Cardiac muscle cell (in vitro differentiated cells and primary cell): ENCODE measurements around the gene EXTL1. TPM values are rescaled to one million over a fixed set of nuclear protein-coding genes. Genes with fewer than 3 reads are reported as not detected.
"Not testable (repeated sequence)": the region's sequence is repeated elsewhere in the genome, so short reads cannot be mapped to it uniquely, and the experiment has no call there.

Experiments used
- DNase-seq, 2 donors: peaks; one replicate each; pipeline versions ENCODE4 v3.0.0 to v3.0.0-alpha.2; 2010 to 2017; ENCODE audit warnings: low read depth in 1 of 2, low spot score in 1 of 2
- H3K27ac ChIP-seq: fragments of 200-600 bp; sonication (generic); 2 replicates; pipeline ENCODE4 v1.5.1; 2016
- H3K27me3 ChIP-seq: fragments of 200-600 bp; sonication (generic); 2 replicates; pipeline ENCODE4 v1.6.0; 2016; ENCODE audit warnings: control low read depth
- H3K36me3 ChIP-seq: fragments of 200-600 bp; sonication (generic); 2 replicates; pipeline ENCODE4 v1.5.1; 2016; ENCODE audit warnings: control low read depth
- H3K4me1 ChIP-seq: fragments of 200-600 bp; sonication (generic); 2 replicates; pipeline ENCODE4 v1.8.1; 2017; ENCODE audit warnings: low read depth, mild to moderate bottlenecking, mixed run types
- H3K4me3 ChIP-seq: fragments of 200-600 bp; sonication (generic); 2 replicates; pipeline ENCODE4 v1.5.1; 2016; ENCODE audit warnings: mild to moderate bottlenecking
- H3K9me3 ChIP-seq: fragments of 200-600 bp; sonication (generic); 2 replicates; pipeline ENCODE4 v1.5.1; 2017; ENCODE audit warnings: low read depth, mild to moderate bottlenecking, control low read depth
- polyA plus RNA-seq: library from polyadenylated mRNA; unstranded; fragments of >200 nt; fragmentation: Nextera tagmentation; extraction: Ambion mirVana; gene quantifications from 2 replicates; pipeline ENCODE4 v1.2.1, GENCODE V29; 2016
- total RNA-seq: library from RNA; depleted of rRNA; stranded (reverse); fragments of >200 nt; gene quantifications from 2 replicates; pipeline ENCODE4 v1.2.3, GENCODE V29; 2016
- TF ChIP-seq, protein P1 (sequence below): IDR thresholded peaks from 2 replicates; pipeline ENCODE4 v1.5.1; 2012; ENCODE audit warnings: low read depth, mild to moderate bottlenecking, low read length

EXTL1 gene
- total and polyA plus RNA-seq, 2 experiments from 2014 or later = 10.0 to 10.1 TPM

DNA sequence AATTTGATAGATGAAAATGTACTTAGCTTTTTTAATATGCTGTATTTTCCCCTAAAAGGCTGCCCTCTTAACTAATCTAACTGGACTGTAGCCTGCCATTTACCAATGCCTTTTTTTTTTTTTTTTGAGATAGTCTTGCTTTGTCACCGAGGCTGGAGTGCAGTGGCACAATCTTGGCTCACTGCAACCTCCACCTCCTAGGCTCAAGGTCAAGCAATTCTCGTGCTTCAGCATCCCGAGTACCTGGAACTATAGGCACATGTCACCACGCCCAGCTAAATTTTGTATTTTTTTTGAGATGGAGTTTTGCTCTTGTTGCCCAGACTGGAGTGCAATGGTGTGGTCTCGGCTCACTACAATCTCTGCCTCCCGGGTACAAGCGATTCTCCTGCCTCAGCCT is 42.4 kb upstream of the EXTL1 start:
- Histone ChIP-seq H3K4me3 (no peak overlapping the region), H3K4me1 (no peaks in the 10 kb centered on the region), H3K27ac (no peak overlapping the region), H3K9me3 (no peaks in the 10 kb centered on the region), H3K36me3 (peaks cover 33% of the 10 kb centered on the region), H3K27me3 (no peaks in the 10 kb centered on the region)
- TF ChIP-seq, protein P1, sequence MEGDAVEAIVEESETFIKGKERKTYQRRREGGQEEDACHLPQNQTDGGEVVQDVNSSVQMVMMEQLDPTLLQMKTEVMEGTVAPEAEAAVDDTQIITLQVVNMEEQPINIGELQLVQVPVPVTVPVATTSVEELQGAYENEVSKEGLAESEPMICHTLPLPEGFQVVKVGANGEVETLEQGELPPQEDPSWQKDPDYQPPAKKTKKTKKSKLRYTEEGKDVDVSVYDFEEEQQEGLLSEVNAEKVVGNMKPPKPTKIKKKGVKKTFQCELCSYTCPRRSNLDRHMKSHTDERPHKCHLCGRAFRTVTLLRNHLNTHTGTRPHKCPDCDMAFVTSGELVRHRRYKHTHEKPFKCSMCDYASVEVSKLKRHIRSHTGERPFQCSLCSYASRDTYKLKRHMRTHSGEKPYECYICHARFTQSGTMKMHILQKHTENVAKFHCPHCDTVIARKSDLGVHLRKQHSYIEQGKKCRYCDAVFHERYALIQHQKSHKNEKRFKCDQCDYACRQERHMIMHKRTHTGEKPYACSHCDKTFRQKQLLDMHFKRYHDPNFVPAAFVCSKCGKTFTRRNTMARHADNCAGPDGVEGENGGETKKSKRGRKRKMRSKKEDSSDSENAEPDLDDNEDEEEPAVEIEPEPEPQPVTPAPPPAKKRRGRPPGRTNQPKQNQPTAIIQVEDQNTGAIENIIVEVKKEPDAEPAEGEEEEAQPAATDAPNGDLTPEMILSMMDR = no peak
- no peak for DNase-seq

DNA sequence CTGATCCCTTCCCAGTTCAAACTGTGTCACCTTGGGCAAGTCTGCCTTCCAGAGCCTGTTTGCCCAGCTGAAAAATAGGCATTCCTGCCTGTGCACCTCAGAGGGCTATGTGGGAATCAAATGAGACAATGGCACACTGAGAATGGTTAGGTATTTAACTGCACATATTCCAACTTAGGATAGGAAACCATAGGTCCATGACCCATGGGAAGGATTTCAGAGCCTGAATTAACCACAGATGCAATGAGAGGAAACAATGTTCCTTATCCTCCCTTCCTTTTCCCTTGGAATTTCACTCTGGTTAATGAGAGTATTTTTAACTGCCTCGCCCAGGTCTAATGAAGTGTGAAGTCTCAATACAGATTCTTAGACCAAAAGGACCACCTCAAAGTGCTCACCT is 36.4 kb upstream of the EXTL1 start:
- no peak overlapping the region for H3K4me3 ChIP-seq
- H3K27me3 ChIP-seq = no peaks in the 10 kb centered on the region
- DNase-seq = no peak
- no peak overlapping the region for H3K27ac ChIP-seq
- H3K4me1 ChIP-seq = peaks cover under 1% of the 10 kb centered on the region
- H3K9me3 ChIP-seq = no peaks in the 10 kb centered on the region
- TF ChIP-seq, protein P1 = no peak
- peaks cover 23% of the 10 kb centered on the region for H3K36me3 ChIP-seq

DNA sequence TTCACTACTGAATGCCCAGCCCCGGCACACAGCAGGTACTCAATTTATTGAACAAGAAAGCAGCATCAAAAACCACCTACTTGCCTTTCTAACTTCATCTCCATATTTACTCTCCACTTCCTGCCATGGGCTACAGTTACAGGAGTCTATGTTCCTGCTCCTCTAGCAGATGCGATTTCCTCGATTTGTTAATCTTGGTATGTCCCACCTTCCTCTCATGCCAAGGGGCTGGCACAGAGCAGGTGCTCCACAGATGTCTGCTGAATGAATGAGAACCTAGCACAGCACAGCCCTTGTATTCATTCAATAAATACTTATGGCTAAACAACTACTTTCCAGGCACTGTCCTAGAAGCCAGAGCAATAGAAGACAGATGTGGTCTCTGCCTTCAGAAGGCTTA is 35.9 kb upstream of the EXTL1 start:
- Histone ChIP-seq H3K4me1 (peaks cover 6% of the 10 kb centered on the region), H3K27me3 (no peaks in the 10 kb centered on the region), H3K27ac (no peak overlapping the region), H3K9me3 (no peaks in the 10 kb centered on the region), H3K4me3 (no peak overlapping the region), H3K36me3 (peaks cover 23% of the 10 kb centered on the region)
- TF ChIP-seq, protein P1 = no peak
- no peak for DNase-seq

DNA sequence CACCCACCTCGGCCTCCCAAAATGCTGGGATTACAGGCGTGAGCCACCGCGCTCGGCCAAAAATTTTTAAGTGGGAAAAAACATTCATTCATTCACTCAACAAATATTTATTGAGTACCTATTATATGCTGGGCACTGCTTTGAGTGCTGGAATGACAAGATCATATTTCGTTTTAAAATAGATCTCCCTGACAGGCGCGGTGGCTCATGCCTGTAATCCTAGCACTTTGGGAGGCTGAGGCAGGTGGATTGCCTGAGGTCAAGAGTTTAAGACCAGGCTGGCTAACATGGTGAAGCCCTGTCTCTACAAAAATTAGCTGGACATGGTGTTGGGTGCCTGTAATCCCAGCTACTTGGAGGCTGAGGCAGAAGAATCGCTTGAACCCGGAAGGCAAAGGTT is 34.8 kb upstream of the EXTL1 start:
- Histone ChIP-seq H3K36me3 (peaks cover 19% of the 10 kb centered on the region), H3K4me1 (peaks cover 10% of the 10 kb centered on the region)
- not testable (repeated sequence) for H3K4me3 ChIP-seq, H3K27ac ChIP-seq, H3K9me3 ChIP-seq, H3K27me3 ChIP-seq, DNase-seq

DNA sequence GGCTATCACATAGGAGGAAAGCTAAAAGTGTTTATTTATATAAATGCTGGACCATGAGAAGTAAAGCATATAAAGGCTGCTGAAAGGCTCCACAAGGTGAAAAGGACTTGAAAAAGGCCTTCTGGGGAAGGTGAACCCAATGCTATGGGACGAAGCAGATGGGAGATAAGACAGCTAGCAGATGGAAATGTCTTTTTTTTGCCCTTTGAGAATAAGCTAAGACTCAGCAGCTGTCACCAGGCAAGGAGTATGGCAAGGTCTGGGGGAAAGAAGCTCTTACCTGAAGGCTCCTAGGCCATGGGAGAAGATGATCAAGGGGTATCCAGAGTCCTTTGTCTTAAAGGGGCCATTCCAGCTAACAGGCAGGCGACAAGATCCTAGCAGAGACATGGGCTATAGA is 33.6 kb upstream of the EXTL1 start:
- DNase-seq = no peak
- Histone ChIP-seq H3K4me1 (peaks cover 10% of the 10 kb centered on the region), H3K27ac (no peak overlapping the region), H3K27me3 (no peaks in the 10 kb centered on the region), H3K4me3 (no peak overlapping the region), H3K36me3 (peaks cover 9% of the 10 kb centered on the region), H3K9me3 (no peaks in the 10 kb centered on the region)
- TF ChIP-seq, protein P1 = no peak

DNA sequence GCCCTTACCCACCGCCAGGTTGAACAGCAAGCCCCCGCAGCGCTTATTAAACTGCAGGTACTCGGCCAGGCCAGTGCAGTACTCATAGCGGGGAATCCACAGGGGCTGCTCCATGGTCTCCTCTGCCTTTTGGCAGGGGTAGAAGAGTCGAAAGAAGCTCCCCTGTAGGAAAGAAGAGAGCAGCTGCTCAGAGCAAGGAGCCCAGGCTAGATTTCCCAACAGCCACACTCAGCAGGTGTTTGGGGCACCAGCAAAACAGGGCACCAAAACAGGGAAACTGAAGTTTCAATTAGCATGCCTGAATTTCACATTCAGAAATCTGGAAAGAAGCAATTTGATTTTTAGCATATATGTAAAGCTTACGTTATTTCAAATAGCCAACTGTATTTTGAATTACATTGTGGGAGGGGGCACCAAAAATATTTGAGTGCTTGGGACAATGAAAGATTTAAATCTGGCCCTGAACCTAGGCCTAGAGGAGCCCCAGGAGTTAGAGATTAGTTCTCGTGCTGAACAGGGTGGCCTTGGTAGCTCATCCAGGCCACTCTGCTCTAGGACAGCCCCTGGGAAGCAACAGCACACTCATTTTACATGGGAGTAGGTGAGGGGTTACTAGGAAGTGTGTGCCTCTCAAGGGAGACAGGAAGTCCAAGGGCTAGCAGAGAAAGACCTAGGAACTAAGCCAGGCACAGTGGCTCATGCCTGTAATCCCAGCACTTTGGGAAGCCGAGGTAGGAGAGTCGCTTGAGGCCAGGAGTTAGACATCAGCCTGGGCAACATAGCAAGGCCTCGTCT is 31.9 kb upstream of the EXTL1 start:
- Histone ChIP-seq H3K27me3 (no peaks in the 10 kb centered on the region), H3K4me1 (peaks cover 20% of the 10 kb centered on the region), H3K27ac (no peak overlapping the region), H3K36me3 (no peaks in the 10 kb centered on the region), H3K9me3 (no peaks in the 10 kb centered on the region), H3K4me3 (no peak overlapping the region)
- TF ChIP-seq, protein P1 = no peak
- DNase-seq = peak in 1 of 2 donors; percentile 41
